ENCODE results near the gene MAP4K3. TPM values are rescaled to one million over a fixed set of nuclear protein-coding genes. Genes with fewer than 3 reads are reported as not detected.
A peak's percentile ranks its signal among the peaks of the same experiment; 100 is the strongest.

The MAP4K3 gene
- total and polyA plus RNA-seq, 9 of the 15 experiments (the other 6 are each of a cell fraction or from before 2014, with no cell fraction given), result 3.1 to 30.0 (median 16.9) TPM

GRCh38 chr2:39403311-39403710 is 33.8 kb downstream of the MAP4K3 start (continued):
- no peak for TF ChIP-seq CEBPZ (IDR thresholded peaks at IDR 0.05; ENCODE audit: borderline replicate concordance, low read depth, low read length)
- 0 out of 2 replicates have a peak, but pooled peaks have one; percentile 23 for TF ChIP-seq CTBP1 (IDR thresholded peaks at IDR 0.05; ENCODE audit: borderline replicate concordance)
- no peak for TF ChIP-seq MNT (conservative IDR thresholded peaks at IDR 0.05)
- TF ChIP-seq AFF1 (IDR thresholded peaks at IDR 0.05; ENCODE audit: low read depth in 1 of 2, partially characterized antibody in 2 of 2), result no peak
- TF ChIP-seq MTA3 (IDR thresholded peaks at IDR 0.05; ENCODE audit: borderline replicate concordance), result no peak
- no peak for TF ChIP-seq MEIS2 (IDR thresholded peaks at IDR 0.05; ENCODE audit: partially characterized antibody)
- TF ChIP-seq SPI1 (IDR thresholded peaks at IDR 0.05; ENCODE audit: borderline replicate concordance, low read depth, low read length), result peak; percentile 63; the same call in 1 of the 2 replicates
